ENCODE measurements around the gene CYS1.
"Not testable (repeated sequence)": the region's sequence is repeated elsewhere in the genome, so short reads cannot be mapped to it uniquely, and the experiment has no call there.

CYS1 gene

DNA sequence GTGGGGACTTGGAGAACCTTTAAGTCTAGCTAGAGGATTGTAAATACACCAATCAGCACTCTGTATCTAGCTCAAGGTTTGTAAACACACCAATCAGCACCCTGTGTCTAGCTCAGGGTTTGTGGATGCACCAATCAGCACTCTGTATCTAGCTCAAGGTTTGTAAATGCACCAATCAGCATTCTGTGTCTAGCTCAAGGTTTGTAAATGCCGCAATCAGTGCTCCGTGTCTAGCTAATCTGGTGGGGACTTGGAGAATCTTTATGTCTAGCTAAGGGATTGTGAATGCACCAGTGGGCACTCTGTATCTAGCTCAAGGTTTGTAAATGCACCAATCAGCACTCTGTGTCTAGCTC, 11.7 kb upstream of the CYS1 start:
- DNase-seq (ENCODE audit: low read depth in 2 of 2), result not testable (repeated sequence)

DNA sequence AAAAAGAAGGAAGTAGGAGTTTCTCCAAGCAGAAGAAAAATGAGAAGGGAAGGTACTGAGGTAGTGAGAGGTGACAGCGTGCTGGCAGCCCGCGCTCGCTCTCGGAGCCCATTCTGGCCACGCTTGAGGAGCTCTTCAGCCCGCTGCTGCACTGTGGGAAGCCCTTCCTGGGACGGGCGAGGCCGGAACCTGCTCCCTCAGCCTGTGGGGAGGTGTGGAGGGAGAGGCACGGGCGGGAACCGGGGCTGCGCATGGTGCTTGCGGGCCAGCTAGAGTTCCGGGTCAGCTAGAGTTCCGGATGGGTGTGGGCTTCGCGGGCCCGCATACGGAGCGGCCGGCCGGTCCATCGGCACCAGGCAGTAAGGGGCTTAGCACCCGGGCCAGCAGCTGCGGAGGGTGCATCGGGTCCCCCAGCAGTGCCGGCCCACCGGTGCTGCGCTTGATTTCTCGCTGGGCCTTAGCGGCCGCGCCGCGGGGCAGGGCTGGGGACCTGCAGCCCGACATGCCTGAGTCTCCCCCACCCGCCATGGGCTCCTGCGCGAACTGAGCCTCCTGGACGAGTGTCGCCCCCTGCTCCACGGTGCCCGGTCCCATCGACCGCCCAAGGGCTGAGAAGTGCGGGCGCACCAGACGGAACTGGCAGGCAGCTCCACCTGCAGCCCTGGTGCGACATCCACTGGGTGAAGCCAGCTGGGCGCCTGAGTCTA, 11.1 kb upstream of the CYS1 start:
- DNase-seq (ENCODE audit: low read depth in 2 of 2), result no peak

DNA sequence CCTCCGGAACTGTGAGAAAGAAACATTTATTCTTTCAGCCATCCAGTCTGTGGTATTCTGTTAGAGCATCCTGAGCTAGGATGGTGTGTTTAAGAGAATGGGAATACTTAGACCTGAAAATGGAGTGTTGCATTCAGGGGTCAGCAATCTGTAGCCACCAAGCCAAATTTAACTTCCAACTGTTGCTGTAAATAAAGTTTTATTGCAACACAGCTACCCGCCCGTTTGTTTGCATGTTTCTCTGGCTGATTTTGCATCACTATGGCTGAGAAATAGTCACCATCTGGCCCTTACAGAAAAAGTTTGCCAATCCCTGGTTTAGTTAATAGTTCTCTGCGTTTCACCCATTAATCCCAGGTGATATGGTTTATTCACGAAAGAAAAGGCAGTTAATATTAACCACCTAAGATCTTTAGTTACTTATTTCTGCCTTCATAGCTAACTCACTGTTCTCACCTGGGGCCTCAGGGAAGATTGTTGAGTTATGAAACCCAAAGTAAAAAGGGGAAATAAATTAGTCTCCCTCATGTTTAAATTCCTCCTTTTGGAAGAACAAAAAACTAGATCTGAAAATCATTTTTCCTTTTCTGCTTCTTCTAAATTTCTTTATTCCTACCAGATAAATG, 9.5 kb upstream of the CYS1 start:
- no peak for DNase-seq (ENCODE audit: low read depth in 2 of 2)

DNA sequence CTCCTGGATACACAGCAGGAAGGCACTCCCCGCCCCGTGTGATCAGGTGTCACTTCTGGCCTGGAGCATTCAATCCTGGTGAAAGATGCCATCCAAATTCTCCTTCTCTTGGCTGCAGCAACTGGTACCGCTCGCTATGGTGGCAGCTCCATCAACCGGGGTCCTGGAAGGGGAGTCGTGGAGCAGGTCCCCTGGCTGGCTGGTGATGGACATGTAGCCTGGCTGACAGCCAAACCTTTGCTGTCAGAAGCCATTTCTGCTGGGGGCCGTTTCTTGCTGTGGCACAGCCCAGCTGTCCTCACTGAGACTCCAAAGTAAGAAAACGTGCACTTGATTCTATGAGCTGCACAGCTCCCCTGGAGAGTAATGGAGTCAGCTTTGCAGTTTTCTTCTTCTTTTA, 7.1 kb upstream of the CYS1 start:
- DNase-seq (ENCODE audit: low read depth in 2 of 2), result no peak

DNA sequence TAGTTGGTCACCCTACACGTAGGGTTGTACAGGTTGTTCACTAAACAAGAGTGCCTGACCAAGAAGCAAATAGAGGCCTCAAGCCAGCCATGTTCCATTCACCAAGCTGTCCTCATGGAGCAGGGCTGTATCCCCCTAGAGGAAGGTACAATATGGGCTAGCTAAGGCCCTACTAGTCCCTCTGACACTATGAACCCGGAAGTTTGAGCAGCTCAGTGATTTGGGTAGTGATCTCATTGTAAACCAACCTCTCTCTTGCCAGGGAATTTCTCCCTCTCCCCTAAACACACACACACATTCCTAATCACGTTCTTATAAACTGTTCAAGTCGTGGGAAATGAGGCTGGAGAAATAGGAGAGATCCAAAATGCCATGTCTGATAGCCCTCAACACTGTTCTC, 6.7 kb upstream of the CYS1 start:
- no peak for DNase-seq (ENCODE audit: low read depth in 2 of 2)

DNA sequence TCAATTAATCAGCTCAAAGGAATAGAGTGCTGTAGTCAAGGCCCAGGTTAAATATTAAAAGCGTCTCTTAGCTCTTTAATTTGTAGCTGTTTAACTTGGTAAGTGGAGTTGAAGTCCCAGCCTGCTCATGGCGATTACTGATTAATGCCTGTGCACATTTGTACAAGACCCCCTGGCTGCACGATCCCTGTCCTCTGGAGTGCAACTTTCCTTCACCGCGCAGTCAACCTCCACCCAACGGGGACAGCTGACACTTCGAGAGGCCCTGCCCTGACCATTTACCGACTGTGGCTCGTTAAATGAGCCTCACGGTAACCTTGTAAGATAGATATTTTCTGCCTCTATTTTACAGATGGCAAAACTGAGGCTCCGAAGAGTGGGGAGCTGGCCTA, 5.5 kb upstream of the CYS1 start:
- no peak for DNase-seq (ENCODE audit: low read depth in 2 of 2)

DNA sequence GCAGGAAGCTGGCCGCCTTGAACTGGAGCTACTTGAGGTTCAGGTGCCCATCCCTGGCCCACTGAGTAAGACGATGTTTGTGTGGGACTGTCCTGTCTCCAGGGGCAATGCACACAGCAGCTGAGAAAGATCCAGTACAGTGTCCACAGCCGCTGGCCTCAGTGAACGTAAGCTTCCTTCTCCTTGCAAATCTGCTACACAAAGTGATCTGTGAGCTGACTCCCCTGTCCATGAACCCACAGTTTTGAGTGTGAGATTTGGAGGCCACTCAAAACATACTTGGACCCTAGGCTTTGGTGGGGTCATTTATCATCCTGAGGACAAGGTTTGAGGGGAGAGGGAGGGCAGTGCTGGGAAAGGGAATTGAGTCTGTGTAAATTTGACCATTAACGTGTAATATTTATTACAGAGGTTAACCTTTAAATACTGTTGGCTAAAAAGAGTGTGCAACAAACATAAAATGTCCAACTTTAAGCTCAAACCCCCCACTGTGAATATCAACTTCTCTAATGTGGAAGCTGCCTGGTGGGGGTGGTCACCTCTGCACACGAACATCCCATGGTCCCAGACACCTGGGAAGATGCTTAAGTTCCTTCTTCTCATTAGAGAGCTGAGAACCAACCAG, 4.9 kb upstream of the CYS1 start:
- DNase-seq (ENCODE audit: low read depth in 2 of 2), result no peak

DNA sequence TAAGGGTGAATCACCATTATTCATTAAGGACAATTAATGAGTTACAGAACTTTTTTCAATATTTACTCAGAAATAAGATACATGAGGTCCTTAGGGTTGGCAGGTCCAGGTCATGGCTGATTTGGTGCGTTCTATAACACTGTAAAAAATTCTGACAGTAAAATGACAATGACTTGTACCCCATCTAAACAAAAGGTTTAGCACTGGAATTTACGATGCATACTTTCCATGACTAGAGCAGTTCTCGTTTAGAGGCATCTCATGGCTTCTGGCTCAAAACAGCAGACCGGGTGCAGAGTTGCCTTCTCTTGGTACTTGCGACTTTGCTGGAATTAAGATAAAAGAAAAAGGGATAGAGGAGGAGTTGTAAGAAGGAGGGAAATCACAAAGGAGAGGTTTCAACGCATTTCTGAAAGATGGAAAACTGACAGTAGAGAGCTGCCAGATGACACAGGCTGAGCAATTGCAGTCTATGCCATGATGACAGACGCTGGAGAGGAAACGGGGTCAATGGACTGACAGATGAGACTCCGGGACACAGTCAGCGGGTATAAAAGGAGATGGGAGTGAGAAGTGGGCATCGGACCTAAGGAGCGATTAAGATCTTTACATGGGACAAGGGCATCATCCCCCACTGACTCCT, 4.1 kb upstream of the CYS1 start:
- no peak for DNase-seq (ENCODE audit: low read depth in 2 of 2)

DNA sequence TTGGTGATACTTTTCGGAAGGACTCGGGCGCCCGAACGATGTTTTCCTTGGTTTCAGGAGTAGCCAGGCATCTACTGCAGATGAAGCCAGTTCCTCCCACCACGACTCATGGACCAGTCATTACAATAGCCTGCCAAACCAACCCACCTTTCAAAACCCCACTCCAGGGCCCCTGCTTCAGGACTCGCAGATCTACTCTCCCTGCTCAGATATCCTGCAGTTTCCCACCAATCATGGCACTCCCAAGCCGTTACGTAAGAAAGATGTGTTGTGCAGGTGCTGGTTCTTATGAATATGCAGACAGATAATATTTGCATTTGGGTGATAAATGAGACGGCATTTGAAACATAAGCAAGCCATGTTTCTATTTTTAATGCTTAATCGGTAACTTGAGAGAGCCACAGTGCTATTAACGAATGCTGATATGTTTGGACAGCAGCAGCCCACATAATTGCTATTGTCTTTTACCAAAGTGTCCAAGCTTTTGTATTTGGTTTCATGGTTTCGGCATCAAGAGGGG, 3.5 kb upstream of the CYS1 start:
- DNase-seq (ENCODE audit: low read depth in 2 of 2), result no peak

DNA sequence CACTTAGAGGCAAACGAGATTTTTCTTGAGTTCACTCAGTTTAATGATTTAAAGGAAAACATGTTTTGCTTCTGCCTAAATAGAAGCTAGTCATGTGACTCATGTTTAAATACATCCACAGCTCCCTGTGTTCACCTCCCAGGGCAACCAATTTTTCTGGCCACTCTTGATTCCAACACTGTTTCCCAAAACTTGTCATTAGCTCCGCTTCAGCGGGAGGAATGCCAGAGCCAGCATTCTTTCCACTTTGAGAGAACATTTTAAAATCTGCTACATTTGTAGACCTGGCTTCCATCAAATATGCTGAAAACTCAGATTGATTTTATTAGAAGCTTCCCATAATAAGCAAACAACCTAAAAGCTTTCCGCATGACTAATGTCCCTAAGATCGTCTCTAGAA, 2.8 kb upstream of the CYS1 start:
- no peak for DNase-seq (ENCODE audit: low read depth in 2 of 2)

DNA sequence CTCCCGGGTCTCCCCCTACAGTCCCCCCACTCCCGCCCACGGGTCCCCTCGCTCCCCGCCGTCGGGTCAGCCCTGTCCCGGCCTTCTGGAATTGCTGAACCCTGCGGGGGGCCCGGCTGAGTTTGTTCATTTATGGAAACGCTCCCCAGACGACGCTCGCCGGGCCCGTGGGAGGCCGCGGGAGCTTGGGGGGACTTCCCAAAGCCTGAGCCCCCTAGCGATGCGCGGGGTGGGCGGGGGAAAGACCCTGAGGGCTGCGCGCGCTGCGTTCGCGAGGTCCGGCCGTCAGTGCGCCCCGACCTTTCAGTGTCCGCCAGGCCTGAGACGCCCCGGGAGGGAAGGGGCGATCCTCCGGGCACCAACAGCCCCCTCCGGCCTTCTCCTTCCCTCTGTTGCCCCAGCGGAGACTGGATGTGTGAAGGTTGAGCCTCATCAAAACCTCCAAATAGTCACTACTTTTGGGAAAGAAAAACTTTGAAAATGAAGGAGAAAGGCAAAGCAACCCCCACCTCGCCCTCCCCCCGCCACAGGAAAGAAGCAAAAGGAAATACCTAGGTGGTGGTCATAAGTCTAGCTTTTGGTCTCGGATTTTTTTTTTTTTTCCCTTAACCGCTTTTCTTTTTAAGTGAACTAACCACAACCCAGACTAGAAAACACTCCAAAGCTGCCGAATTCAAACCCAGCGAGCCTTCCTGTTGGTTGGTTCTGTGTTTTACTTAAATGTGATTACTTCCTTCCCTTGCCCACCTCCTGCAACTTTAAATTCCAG, 509 bp upstream of the CYS1 start:
- no peak for DNase-seq (ENCODE audit: low read depth in 2 of 2)

DNA sequence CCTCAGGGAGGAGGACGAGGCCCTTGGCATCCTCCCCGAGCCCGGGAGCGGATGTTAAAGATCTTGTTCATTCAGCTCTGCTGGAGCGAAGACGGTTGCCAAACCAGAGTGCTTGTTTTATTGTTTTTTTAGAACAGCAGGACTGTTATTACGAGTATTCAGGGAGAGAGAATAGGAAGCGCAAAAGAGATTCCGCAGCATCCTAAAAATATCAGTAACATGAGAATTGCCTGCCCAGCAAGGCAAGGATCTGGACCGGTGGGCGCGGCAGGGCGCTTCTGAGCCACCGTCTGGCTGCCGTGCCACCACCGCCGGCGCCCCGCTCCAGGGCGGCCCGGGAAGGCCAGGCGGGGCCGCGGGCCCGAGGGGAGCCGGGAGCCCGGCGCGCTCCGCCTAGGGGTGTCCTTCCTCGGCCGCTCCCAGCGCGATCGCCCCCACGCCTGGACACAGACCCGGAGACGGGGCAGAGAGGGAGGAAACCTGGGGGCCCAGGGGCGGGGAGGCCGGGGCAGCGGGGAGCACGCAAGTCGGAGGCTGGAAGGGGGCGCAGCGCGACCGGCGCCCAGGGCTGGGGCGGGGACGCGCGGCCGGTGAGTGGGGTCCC, 843 bp downstream of the CYS1 start:
- no peak for DNase-seq (ENCODE audit: low read depth in 2 of 2)

DNA sequence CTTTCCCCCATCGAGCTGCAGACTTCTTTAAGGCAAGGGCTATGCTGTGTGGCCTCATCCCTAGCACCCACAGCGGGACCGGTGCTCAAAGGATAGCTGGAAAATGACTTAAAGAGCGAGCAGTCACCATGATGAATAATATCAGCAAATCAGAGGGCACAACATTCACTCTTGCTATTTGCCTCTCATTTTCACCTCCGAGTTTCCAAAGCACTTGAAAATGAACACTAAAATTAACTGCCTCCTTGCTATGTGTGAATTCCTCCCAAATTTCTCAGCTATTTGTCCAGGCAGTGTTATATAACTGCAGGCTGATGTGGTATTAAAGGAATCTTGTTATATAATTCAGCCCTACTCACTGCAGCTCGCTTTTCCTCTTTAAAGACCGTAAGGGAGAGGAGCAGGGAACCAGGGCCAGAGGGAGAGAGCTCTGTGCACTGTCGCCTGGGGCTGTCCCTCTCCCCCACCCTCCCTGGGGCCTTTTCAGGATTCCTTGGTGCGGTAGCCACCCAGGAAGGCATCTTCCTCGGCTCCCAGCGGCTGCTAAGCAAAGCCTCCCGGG, 1.4 kb downstream of the CYS1 start:
- no peak for DNase-seq (ENCODE audit: low read depth in 2 of 2)

DNA sequence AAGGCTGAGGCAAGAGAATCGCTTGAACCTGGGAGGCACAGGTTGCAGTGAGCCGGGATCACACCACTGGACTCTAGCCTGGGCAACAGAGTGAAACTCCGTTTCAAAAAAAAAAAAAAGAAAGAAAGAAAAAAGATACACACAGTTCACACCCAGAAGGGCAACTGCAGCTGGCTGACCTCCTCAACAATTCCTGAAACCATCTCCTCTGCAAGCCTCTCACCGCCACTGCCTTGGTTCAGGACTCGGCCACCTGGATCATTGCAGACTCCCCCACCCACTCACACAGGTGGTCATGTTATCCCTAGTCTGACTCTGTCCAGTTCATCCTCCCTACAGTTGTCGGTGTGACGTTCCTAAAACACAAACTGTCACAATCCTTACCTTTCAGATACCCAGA, 2.2 kb downstream of the CYS1 start:
- DNase-seq (ENCODE audit: low read depth in 2 of 2), result no peak

DNA sequence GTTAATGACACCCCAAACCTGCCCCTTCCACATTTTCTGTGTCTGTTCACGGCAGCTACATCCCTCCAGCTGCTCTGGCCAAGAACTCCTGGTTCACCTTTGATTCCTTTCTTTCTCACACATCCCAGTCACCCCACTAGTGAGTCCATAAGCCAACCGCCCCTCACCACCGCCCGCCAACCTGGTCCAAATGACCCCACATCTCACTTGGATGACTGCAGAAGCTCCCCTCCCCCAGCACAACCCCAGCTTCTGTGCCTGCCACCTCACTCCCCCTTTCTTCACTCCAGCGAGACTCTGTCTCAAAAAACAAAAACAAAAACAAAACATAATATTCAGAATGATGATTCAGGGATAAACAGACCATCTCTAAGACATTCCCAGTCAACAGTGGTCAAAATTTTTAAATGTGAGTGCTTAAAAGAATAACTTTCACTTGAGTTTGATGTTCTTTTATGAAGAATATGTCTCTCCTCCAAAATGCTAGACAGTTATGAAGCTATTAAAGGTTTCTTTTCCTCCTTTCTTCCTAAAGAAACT, 3.2 kb downstream of the CYS1 start:
- DNase-seq (ENCODE audit: low read depth in 2 of 2), result no peak

DNA sequence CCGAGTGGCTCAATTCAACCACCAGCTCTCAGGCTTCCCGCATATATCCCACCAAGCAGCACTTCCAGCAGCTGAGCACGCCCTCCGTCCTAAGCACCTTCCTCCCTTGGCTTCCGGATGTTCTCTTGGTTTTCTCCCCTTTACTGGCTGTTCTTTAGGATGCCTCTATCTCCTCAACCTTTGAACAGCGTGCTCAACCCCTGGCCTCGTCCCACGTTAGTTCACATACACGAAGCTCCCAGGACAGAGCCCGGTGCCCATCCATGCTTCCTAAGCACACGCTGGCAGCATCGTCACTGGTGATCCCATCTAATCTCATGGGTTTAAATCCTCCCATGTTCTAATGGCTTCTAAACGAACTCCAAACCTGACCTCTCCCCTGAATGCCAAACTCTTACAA, 3.7 kb downstream of the CYS1 start:
- no peak for DNase-seq (ENCODE audit: low read depth in 2 of 2)

DNA sequence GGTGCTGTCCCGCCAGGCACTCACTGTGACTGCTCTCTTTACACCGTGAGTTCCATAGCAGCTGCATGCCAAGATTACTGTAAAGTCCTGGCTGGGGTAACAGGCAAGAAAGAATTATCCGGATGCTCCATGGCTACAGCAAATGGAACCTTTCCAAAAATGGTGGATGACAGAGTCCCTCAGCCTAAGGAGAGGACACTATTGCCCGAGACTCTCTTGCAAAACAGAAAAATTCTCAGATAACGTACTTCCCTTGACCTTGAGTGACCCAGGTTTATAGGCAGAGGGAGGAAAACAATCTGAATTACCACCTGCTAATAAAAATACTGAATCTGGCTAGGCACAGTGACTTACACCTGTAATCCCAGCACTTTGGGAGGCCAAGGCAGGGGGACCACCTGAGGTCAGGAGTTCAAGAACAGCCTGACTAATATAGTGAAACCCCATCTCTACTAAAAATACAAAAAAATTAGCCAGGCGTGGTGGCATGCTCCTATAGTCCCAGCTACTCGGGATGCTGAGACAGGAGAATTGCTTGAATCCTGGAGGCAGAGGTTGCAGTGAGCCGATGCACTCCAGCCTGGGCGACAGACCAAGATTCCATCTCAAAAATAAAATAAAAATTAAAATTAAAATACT, 4.5 kb downstream of the CYS1 start:
- DNase-seq (ENCODE audit: low read depth in 2 of 2), result no peak

DNA sequence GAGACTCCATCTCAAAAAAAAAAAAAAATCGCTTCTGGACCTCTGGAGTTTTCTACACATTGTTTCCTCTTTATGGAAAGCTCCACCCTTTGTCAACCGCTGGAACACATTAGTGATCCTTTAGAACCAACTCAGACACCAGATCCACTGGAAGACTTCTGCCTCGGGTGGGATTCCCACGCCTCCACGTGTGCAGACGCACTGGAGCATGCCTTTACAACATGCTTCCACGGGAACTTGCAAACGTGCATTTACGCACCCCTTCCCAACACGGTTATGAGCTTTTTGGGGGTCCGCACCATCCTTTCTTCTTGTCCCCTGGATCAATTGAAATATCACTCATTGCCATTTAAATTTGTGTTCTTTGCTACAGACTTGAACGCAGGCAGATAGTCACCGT, 5.1 kb downstream of the CYS1 start:
- no peak for DNase-seq (ENCODE audit: low read depth in 2 of 2)

DNA sequence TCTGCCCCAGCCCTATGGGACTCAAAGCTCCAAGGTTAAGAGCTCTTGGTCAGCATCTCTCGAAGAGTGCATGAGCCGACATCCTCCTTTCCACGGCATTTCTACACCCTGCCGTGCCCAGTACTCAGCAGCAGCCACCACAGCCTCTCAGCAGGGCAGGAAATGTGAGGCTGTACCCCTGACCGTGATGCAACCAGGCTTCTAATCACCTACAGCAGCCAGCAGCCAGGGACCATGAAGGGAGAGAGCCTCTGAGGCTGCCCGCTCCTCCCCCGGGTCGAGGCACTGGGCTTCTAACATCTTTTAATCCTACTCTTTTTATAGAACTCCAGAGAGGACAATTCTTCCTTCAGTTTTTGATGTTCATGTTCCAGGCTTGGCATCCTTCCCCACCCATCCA, 6.5 kb downstream of the CYS1 start:
- no peak for DNase-seq (ENCODE audit: low read depth in 2 of 2)

DNA sequence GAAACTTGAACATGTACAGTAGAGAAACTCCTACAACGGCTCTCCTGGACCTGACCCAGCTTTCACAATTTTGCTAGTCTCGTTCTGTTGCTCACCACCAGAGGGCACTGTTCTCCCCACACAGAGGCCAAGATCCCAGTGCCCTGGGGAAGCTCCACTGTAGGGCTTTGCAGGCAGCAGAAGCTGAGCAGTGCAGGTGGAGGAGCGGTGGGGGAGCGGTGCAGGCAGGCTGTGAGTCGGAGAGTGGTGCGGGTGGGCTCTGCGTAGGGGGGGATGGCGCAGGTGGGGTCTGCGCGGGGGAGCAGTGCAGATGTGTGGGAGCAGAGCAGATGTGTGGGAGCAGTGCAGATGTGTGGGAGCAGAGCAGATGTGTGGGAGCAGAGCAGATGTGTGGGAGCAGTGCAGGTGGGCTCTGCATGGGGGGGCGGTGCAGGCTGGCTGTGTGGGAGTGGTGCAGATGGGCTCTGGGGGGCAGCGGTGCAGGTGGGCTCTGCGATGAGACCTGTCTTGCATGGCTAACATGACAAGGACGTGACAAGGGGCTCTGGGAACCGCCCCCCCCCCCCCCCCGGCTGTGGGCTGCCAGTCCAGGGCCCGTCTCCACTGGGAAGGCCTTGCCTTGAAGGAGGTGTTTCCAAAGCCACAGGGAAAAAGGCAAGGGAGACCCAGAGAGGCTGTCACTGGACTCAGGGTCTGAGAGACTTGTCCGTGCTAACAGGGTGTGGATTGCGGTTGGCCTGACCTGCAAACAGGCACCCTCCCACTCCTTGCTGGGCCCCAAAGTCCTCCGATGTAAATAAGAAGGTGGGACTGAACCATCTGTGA, 7.3 kb downstream of the CYS1 start:
- DNase-seq (ENCODE audit: low read depth in 2 of 2), result peak; percentile 28 to 58

All from stimulated activated CD8-positive, alpha-beta memory T cell treated with anti-CD3 and anti-CD28 coated beads, Interleukin-15, amount 100 ng/mL, for 4 hours (primary cell).